Measurements from ENCODE around the gene PRSS50.

GRCh38 chr3:46734773-46735172 lies 17.1 kb upstream of the PRSS50 start:
- no peak for TF ChIP-seq POLR2A (IDR thresholded peaks at IDR 0.05; ENCODE audit: low read length)
- TF ChIP-seq GATA1 (IDR thresholded peaks at IDR 0.05; ENCODE audit: low read depth, low read length) = no peak

All from erythroblast (primary cell).